Stimulated activated CD8-positive, alpha-beta memory T cell treated with anti-CD3 and anti-CD28 coated beads, Interleukin-7, amount 100 ng/mL, for 24 hours (primary cell): ENCODE data around the gene ZNF831.
A peak's percentile ranks its signal among the peaks of the same experiment; 100 is the strongest.

Experiments
- DNase-seq: peaks from one replicate; pipeline ENCODE4 v3.0.0-alpha.2; 2020; ENCODE audit warnings: low read depth

ZNF831 gene

GRCh38 chr20:59247731-59248684 is 84.4 kb downstream of the ZNF831 start:
- DNase-seq, result no peak

- no peak for DNase-seq
Measured at GRCh38 chr20:59250293-59250692, 86.7 kb downstream of the ZNF831 start.

GRCh38 chr20:59253325-59253724 is 89.7 kb downstream of the ZNF831 start:
- DNase-seq, result no peak

- peak; percentile 3 for DNase-seq
Measured at GRCh38 chr20:59253779-59254319, 90.2 kb downstream of the ZNF831 start.

- DNase-seq, result no peak
Measured at GRCh38 chr20:59255256-59255655, 91.6 kb downstream of the ZNF831 start.

GRCh38 chr20:59258221-59258621 is 94.6 kb downstream of the ZNF831 start:
- DNase-seq, result no peak

GRCh38 chr20:59259946-59260345 is 96.3 kb downstream of the ZNF831 start:
- no peak for DNase-seq

GRCh38 chr20:59265298-59265697 is 101.7 kb downstream of the ZNF831 start:
- DNase-seq, result no peak

- DNase-seq, result no peak
Measured at GRCh38 chr20:59268870-59269269, 105.2 kb downstream of the ZNF831 start.

- DNase-seq, result no peak
Measured at GRCh38 chr20:59269411-59270025, 105.9 kb downstream of the ZNF831 start.

GRCh38 chr20:59270380-59270779 is 106.8 kb downstream of the ZNF831 start:
- no peak for DNase-seq

- no peak for DNase-seq
Measured at GRCh38 chr20:59273739-59274357, 110.2 kb downstream of the ZNF831 start.

- DNase-seq, result no peak
Measured at GRCh38 chr20:59276938-59277337, 113.3 kb downstream of the ZNF831 start.

- no peak for DNase-seq
Measured at GRCh38 chr20:59284470-59284869, 120.8 kb downstream of the ZNF831 start.

- no peak for DNase-seq
Measured at GRCh38 chr20:59289994-59290393, 126.4 kb downstream of the ZNF831 start.

GRCh38 chr20:59291740-59292383 is 128.2 kb downstream of the ZNF831 start:
- no peak for DNase-seq

- no peak for DNase-seq
Measured at GRCh38 chr20:59295531-59295930, 131.9 kb downstream of the ZNF831 start.

GRCh38 chr20:59297686-59298085 is 134.1 kb downstream of the ZNF831 start:
- DNase-seq, result no peak

GRCh38 chr20:59299945-59300332 is 136.3 kb downstream of the ZNF831 start:
- DNase-seq, result no peak

GRCh38 chr20:59300333-59301081 is 136.9 kb downstream of the ZNF831 start, which contains the start of gene EDN3:
Gene EDN3, plus strand, starts transcription at chr20:59300611. Its CDS starts 202 bp downstream, at chr20:59300813.
- no peak for DNase-seq

GRCh38 chr20:59301343-59302007 is 137.9 kb downstream of the ZNF831 start:
- no peak for DNase-seq
